Stimulated activated CD4-positive, alpha-beta T cell treated with anti-CD3 and anti-CD28 coated beads, TNF-alpha, amount 100 ng/mL, for 24 hours (primary cell): ENCODE results near the gene P2RY6.
"Not testable (repeated sequence)": the region's sequence is repeated elsewhere in the genome, so short reads cannot be mapped to it uniquely, and the experiment has no call there.

ENCODE experiments used
- DNase-seq, 3 experiments: peaks; one replicate each; pipeline ENCODE4 v3.0.0-alpha.2; 2020; ENCODE audit warnings: low read depth in 3 of 3

P2RY6 gene

DNA sequence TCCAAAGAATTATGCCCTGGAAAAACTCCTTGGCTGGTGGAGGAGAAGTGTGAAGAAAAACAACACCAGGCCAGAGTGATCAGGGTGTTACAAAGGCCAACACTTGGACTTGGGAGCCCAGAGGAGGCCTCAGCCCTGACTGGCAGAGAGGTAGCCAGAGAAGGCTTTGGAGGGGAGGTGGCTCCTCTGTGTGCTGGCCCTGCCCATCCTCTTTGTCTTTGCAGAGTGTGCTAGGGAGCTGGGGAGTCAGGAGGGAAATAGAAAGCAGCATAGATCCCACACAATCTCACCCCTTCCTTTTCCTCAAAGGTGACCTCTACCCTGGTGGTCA lies 12.0 kb upstream of the P2RY6 start:
- no peak for DNase-seq

DNA sequence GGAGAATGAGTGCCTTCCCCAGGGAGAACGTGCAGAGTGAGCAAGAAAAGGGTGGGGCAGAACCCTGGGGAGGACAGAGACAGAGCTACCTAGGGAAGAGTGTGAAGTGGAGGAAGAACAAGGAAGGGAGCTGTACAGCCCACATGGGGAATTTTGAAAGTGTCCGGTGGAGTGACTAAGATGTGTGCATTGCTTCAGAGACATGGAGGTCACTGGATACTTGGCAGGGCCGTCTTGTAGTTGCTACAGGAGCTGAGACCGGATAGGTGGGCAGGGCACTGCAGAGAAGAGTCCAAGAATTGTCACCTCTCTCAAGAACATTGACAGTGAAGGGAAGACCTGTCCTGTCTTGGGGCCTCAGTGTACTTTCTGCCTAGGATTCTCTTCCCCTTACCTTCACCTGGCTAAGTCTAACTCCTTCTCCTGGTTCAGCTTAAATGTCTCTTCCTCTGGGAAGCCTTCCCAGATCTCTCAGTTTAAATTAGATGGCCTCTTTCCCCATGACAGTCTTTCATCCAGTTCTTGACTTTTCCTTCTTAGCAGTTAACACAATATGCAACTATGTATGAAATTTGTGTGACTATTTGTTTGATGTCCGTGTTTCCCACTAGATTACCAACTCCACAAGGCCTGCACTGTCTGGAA lies 9.2 kb upstream of the P2RY6 start:
- no peak for DNase-seq

DNA sequence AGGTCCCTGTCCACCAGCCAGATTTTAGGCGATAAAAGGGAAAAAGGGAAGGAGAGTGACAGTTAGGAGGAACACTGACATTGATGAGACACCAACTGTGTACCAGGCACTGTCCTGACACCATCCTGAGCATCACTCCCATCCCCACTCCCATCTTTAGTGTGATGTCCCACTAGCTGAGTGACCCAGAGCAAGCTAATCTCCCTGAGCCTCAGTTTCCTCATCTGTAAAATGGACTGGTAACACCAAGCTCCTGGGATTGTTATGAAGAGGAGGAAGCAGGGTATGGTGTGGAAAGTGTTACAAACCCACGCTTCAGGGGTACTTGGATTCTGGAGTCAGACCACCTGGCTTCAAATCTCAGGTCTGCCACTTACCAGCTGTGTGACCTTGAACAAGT lies 8.5 kb upstream of the P2RY6 start:
- DNase-seq = no peak

DNA sequence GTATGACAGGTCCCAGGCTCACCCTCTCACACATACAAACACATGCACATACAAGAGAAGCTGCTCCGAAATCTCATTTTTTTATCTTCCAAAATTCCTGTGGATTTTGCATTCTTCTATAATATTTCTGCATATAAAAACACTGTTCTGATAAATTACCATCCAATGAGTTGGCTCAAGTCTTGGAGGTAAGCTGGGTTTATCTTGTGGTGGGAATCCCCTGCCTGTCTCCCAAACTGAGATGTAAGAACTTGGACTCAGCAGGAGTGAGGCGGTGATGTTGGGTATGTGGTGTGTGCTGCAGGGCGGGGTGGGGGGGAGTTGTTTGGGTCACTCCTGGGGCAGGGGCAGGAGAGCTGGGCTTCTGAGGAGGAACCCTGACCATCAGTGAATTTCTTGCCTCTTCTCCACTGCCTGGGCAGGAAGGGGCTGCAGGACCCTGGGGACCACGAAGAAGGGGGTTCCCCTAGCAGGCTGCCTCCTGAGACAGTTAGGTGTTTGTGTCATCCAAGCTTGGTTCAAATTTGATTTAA lies 6.8 kb upstream of the P2RY6 start:
- no peak for DNase-seq

DNA sequence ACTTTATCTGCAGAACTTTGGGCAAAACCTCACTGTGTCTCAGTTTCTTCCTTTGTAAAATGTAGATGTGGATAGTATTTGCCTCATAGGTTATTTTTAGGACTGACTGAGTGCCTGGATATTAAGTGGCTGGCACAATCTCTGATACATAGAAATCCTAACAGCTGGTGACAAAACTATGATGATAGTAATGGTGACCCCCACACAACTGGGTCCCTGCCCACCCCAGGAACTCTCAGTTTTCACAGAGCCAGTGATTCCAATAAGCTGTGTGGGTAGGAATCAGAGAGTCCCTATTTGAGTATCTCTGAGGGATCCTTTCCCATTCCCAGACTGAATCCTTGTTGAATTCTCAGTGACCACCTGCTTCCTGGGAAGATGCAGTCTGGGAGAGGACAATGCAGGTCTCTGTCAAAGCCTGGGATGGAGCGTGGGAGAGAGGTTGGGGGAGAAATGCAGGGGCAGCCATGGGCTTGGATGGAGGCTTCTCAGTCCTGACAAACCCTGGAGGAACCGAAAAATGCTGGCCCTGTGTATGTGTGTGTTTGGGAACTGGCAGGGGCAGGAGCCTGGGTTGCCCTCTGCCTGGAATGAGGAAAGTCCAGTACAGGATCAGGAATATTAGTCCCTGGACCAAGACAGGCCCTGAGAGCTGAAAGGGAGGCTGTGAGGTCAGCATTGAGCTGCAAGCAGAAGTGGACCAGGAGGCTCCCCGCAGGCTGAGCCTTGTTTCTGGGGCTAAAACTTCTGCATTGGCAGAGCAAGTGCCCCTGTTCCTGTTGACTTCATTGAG lies 6.1 kb upstream of the P2RY6 start:
- no peak for DNase-seq

DNA sequence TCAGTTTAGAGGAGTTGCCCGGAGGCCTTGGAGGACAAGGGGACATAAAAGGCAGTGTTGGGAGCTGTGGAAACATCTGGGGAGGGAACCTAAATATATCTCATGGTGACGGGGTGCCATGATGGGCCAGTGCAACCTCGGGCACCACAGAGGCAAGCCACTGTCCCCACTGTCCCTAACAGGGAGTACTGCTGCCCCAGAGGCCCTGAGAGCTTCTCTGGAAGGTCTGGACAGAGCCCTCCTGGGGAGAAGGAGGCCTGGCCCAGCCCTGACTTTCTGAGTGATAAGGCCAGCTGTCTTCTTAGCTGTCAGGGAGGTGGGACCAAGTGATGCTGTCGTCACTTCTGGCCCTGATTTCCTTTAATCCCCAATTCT lies 5.5 kb upstream of the P2RY6 start:
- no peak for DNase-seq

DNA sequence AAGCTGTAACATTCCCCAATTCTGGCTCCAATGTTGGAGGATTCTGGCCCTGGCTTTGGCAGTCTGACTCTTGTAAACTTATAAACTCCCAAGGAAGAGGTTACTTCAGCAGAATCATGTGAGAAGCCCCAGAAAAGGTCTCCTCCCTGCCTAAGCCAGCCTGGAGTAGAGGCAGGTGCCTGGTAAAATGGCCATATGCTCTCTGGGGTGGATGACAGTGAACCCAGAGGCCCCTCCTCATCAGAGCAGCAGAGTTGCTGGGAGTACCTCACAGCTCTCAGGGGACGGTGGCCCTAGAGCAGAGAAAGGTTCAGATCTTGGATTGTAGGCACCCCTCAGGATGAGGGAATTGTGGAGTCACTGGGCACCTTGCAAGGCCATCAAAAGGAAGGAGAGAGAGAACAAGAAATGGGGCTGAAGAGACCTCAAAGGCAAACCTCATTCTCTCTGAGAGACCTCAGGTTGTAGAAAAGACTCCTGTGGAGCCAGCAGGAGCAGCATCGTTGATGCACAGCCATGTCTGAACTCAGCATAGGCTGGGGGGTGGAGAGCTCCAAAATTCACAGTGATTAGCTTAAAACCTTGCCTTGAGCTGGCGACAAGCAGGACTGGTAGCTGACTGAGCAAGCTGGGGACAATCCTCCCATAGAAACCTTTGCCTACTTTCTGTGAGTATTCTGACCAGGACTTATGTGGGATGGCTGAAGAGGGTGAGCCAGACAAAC lies 4.9 kb upstream of the P2RY6 start:
- DNase-seq = no peak

DNA sequence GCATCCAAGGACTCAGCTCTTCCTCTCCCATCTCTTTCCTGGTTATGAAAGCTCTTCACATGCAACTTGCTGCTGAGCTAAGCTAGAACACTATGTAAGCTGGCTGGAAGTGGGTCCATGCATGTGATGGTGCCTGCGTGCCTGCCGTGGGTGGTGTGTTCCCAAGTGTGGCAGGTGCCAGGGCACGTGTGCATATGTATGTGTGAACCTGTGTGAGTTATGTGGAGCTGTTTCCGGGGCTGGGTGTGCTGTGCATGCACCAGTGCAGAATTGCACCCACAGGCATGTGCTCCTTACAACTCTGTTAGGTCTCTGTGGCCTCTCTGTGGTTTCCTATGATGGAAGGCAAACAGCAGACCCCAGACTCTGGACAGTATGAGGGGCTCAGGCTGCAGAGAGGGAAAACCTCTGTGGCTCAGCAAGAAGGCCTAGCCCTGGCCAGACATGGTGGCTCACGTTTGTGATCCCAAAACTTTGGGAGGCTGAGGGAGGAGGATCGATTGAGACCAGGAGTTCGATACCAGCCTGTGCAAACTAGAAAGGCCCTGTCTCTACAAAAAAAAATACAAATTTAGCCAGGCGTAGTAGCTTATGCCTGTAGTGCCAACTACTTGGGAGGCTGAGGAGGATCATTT lies 4.1 kb upstream of the P2RY6 start:
- DNase-seq = no peak

DNA sequence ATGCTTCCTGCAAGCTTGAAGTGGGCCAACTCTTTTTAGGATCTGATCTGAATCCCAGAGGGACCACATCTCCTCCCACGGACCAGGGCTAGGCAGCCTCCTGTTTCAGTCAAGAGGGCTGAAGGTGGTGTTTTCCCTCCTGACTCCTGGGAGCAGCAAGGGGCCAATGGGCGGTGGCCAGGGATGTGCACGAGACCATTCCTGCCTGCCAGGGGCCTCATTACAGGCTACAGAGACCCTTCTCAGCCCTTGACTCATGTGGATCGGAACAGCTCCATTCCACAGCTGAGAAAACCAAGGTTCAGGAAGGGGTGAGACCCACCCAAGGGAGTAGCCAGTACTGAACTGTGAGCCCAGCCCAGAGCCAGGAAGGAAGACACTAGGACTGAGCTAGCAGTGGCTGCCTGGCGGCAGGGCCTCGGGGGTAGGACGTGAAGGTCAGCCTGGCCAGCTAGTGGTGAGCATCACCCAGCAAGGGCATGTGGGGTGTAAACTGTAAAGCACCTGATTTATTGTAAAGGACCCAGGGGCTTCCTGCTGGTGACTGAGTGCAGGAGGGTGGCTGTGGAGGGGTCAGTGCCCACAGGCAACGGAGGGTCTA lies 3.4 kb upstream of the P2RY6 start:
- DNase-seq = no peak

DNA sequence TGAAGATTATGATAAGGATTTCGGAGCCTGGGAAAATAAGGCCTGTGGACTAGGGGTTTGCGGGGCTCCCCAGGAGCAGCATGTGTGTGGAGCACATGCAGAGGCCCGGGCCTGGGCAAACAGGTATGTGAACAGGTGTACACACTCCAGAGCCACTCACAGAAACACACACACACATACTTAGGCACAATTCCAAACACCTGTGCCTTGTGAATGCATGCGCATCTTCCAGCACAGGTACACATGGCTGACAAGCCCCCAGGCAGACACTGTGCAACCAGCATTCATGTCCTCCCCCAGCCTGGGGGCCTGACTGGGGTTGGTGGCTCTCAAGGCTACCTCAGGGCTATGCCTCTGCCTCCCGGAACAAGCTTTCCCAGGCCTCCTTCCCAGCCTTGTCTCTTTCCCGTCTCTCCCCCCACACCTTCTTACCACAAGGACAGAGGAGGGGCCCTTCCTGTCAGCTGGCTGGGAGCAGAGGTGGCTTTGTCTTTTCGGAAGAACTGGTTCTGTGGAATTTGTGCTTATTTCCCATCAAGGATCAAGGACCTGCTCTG lies 2.6 kb upstream of the P2RY6 start:
- no peak for DNase-seq

DNA sequence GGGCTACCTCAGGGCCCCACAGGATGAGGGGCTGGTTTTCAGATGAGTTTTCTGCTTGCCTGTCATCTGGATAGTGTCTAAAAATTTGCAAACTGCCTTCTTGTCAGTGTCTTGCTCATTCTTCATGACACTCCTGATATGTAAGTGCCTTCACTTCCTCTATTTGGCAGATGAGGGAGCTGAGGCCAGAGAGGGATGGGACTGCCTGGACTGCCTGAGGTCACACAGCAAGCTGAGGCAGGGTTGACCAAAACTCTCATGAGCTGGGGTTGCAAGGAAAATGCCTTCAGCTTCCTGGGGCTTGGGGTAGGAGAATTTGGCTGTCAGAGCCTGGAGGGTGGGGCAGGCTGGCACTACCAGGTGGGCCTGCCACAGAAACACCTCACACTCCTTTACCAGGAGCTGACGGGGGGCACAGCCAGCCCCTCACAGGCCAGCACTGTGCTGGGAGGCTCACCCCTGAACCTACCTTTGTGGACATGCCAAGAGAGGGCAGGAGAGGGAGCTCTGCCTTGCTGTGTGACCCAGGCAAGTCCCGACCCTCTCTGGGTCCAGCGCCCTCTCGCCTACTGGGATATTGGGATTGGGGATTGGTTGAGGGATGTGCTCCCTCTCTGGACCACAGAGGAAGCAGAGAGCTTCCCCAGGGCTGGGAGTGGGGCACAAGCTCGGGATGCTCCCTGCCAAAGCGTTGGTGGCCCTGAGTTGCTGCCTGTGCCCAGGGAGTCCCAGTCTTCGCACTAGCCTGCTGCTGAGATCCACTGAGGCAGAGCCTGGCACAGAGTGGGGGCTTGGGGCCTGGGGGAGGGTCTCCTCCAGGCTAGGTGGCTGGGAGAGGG lies 1.9 kb upstream of the P2RY6 start:
- DNase-seq = no peak

DNA sequence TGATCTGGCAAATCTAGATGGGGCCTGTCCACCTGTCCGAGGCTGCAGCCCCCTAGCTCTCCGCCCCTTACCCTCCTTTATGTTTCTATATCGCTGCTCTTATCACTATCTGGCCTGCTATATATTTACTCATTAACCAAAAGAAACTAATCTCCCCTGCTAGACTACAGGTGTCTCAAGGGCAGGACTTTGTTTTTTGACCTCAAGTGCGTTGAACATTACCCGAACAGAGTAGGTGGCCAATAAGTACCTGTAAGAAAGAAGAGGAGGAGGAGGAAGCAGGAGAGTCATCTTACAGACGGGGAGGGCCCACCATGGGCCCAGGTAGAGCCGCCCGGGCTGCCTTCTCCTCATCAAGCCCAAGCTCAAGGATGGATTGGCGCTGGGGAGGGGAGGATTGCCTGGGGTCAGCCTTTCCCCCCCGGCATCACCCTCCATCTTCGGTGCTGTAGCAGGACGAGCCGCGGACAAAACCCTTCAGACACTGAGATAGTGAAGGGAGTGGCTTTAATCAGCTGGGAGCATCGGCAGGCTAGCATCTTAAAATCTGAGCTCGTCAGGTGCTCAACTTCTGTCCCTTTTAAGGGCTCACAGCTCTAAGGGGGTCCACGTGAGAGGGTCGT lies 1.2 kb upstream of the P2RY6 start:
- DNase-seq = no peak

DNA sequence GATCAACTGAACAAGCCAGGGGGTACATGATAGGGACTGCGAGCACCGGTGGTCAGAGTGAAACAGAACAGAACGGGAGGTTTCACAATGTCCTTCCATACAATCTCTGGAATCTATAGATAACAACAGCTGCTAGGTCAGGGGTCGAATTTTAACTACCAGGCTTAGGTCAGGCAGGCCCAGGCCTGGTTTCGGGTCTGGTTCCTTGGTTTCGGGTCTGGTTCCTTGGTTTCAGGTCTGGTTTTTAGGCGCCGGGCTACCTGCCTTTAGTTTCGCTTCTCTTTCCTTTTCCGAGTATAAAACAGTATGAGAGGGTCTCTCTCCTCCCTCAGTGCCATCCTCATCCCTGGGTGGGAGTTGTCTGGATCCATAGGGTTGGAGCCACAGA lies 666 bp upstream of the P2RY6 start:
- not testable (repeated sequence) for DNase-seq

DNA sequence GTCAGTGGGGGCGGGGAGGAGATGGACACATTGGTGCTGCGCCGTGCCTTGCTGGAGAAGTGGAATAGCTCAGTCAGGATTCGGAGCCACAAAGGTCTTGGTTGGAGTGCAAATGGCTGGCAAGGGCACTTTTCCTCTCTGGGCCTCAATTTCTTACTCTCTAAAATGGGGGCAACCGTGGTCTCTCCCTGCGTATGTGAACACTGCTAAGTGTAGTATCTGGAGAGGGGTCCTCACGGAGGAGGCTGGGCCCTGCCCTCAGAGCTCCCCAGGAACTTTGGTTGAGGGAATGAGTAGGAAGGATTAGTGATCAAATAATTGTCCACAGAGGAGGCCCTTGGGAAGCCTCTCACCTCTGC lies 521 bp downstream of the P2RY6 start:
- no peak for DNase-seq

DNA sequence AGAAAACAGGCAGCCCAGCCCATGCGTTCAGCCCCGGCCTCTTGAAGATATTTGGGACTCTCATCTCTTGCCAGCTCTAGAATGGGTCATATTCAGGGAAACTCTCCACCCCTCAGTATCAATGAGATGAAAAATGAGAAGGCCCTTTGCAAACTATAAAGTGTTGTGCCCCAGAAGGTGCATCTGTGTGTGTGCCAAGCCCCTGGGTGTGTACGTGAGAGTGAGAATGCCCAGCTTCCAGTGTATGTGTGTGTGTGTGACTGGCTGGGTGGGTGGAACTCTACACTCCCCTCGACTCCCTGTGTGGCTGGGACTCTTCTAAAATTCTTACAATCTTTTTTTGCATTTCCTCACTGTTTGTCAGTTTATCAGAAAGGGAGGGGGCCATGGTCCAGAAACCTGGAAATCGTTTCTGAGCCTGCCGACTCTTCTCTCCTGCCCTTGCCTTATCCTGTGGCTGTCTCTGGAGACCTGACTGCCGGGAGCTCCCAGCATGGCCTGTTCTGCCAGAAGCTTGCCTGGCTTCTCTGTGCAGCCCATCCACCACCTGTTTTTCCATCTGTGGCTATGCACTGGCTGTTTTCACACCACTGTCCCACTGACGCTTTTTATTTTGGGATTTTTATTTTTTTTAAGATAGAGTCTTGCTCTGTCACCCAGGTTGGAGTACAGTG lies 1.2 kb downstream of the P2RY6 start:
- DNase-seq = no peak

DNA sequence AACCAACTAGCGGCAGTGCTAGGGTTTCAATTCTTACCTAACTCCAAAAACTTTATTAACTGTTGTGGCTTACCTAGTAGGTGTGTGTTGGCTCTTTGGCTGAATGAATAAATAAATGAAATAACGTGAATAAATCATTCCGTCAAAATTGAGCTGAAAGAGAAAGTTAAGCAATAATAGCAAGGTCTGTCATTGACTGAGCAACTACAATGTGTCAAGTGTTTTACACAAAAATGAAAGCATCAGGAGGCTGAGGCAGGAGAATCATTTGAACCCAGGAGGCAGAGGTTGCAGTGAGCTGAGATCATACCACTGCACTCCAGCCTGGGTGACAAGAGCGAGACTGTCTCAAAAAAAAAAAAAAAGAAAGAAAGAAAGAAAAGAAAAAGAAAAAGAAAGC lies 2.1 kb downstream of the P2RY6 start:
- DNase-seq = not testable (repeated sequence)

DNA sequence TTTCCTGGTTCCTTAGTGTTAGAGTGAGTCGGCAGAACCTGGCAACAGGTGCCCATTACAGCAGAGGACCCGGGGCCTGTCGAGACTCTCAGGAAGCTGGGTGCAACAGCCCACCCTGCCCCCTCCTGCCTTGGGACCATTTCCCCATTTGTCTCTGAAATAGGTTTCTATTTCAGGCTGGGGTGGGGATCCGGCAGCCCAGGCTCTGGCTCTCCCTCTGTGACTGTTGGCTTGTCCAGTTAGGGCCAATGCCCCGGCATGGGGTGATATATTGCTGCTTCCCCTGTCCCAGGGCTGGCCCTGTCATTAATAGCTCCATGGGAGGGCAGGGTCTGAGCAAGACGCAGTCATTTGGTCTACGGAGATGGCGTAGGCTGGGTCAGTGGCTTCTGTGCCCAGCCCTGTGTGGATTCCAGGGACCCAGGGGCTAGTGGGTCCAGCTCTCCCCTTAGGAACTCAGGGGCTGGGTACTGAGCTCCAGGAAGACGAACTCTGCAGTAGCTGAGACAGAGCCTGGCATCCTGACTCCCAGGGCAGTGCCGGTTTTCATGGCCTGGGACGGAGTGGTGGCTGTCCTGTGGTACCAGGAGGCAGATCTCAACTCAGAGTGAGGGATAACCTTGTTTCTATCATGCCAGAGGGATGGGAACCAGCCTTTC lies 2.7 kb downstream of the P2RY6 start:
- DNase-seq = no peak

DNA sequence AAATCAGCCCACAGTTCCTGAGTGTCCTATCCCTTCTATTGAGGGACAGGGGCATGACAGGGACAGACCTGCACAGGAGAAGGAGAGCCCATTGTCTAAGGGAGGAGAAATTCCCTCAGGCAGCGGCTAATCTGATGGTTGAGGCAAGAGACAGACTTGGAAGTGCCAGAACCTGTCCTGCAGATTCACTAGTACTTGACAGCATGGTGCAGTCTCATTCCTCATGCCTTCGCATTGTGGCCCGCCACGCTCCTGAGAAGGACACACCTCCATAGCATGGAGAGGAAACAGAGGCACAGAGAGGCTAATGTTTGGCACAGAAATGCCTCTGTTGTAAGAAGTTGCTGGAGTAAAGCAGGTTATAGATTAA lies 3.2 kb downstream of the P2RY6 start:
- no peak for DNase-seq

DNA sequence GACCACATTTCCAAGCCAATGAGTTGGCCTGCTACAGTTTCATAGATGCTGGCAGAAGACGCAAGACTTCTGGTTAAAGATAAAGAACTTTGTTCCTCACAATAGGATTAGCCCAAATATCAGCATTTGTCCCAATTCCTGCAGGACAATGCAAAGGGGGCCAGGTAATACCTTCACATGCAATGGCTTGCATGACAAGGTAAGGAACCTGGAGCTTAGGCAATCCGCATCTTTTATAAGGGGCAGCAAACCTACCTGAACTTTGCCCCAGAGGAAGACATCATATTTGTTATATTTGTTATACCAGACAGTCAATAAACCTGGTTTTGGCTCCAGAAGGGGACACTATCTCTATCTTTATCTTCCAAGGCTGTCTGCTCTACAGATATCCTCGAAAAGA lies 5.3 kb downstream of the P2RY6 start:
- DNase-seq = no peak
